PC-3 (cell line): ENCODE data around the gene ZNF765. TPM values are rescaled to one million over a fixed set of nuclear protein-coding genes. Genes with fewer than 3 reads are reported as not detected.

Experiments
- ATAC-seq: fragments of 200-7000 bp; cut with Tn5 transposase; 2 replicates; pipeline ENCODE4 v1.9.1; 2020; ENCODE audit warnings: mild to moderate bottlenecking, moderate library complexity
- BruUV-seq: library from RNA; stranded (reverse); fragments of 400-500 nt; replicated peaks from 2 replicates; lab custom pipeline; 2021; lab: Mats Ljungman, UMichigan
- CTCF ChIA-PET: fragments of 300-600 bp; sonication (Branson Sonifier 250); formaldehyde crosslinking; loops from one replicate; lab custom pipeline; 2022; ENCODE audit warnings: antibody characterized with exemption; lab: Charles Lee
- POLR2A ChIA-PET: fragments of 300-600 bp; sonication (Branson Sonifier 250); formaldehyde crosslinking; loops from one replicate; lab custom pipeline; 2022; ENCODE audit warnings: antibody characterized with exemption; ENCODE audit not compliant: unreplicated experiment; lab: Charles Lee
- DNase-seq: peaks from one replicate; pipeline ENCODE4 v3.0.0-alpha.2; 2015
- H2AFZ ChIP-seq: fragments of 300-600 bp; sonication (generic); 2 replicates; pipeline ENCODE4 v1.6.0; 2016; ENCODE audit warnings: antibody characterized with exemption, low read length
- H3F3A ChIP-seq: fragments of 300-600 bp; sonication (generic); one replicate; pipeline ENCODE4 v1.6.0; 2017; ENCODE audit warnings: antibody characterized with exemption, low read length, control low read depth, mild to moderate bottlenecking; ENCODE audit not compliant: unreplicated experiment
- H3K27ac ChIP-seq: fragments of 300-600 bp; sonication (generic); 2 replicates; pipeline ENCODE4 v1.5.1; 2016; ENCODE audit warnings: mild to moderate bottlenecking, low read length
- H3K27me3 ChIP-seq: fragments of 300-600 bp; sonication (generic); 2 replicates; pipeline ENCODE4 v1.6.1; 2016; ENCODE audit warnings: low read length, mixed read lengths
- H3K36me3 ChIP-seq: fragments of 300-600 bp; sonication (generic); 2 replicates; pipeline ENCODE4 v1.6.1; 2016; ENCODE audit warnings: low read depth, mixed run types, low read length, mixed read lengths
- H3K4me1 ChIP-seq: fragments of 300-600 bp; sonication (generic); 2 replicates; pipeline ENCODE4 v1.5.1; 2016; ENCODE audit warnings: low read length; ENCODE audit not compliant: insufficient read depth
- H3K4me2 ChIP-seq: fragments of 300-600 bp; sonication (generic); 2 replicates; pipeline ENCODE4 v1.6.0; 2016; ENCODE audit warnings: low read length
- H3K4me3 ChIP-seq: fragments of 300-600 bp; sonication (generic); 2 replicates; pipeline ENCODE4 v1.5.1; 2016; ENCODE audit warnings: mild to moderate bottlenecking, low read length, mixed read lengths
- H3K79me2 ChIP-seq: fragments of 300-600 bp; sonication (generic); 2 replicates; pipeline ENCODE4 v1.6.1; 2017; ENCODE audit warnings: low read length, mixed read lengths
- H3K9ac ChIP-seq: fragments of 300-600 bp; sonication (generic); 2 replicates; pipeline ENCODE4 v1.6.0; 2016; ENCODE audit warnings: mild to moderate bottlenecking, low read length
- H3K9me2 ChIP-seq: fragments of 300-600 bp; sonication (generic); replicated peaks from 2 replicates; pipeline ENCODE4 v1.6.1; 2016; ENCODE audit warnings: mixed run types, low read length, mixed read lengths
- H3K9me3 ChIP-seq: fragments of 300-600 bp; sonication (generic); 2 replicates; pipeline ENCODE4 v1.6.1; 2016; ENCODE audit warnings: low read length, mixed read lengths
- H4K20me1 ChIP-seq: fragments of 300-600 bp; sonication (generic); 2 replicates; pipeline ENCODE4 v1.6.1; 2016; ENCODE audit warnings: low read length, mixed read lengths
- CTCF ChIP-seq: fragments of 300-600 bp; sonication (generic); conservative IDR thresholded peaks from 2 replicates; pipeline ENCODE4 v1.5.1; 2017; ENCODE audit warnings: antibody characterized with exemption, low read depth, mild to moderate bottlenecking, low read length
- EZH2 ChIP-seq: fragments of 300-600 bp; sonication (generic); IDR thresholded peaks from one replicate; pipeline ENCODE4 v1.6.1; 2017; ENCODE audit warnings: antibody characterized with exemption, mild to moderate bottlenecking, low read length; ENCODE audit not compliant: unreplicated experiment
- EZH2phosphoT487 ChIP-seq: fragments of 300-600 bp; sonication (generic); IDR thresholded peaks from 2 replicates; pipeline ENCODE4 v1.6.1; 2018; ENCODE audit warnings: mild to moderate bottlenecking, antibody characterized with exemption, low read length, borderline replicate concordance
- intact Hi-C: fragments of 100-400 bp; cut with micrococcal nuclease; formaldehyde crosslinking; loops from 2 replicates; pipeline ENCODE4 v1.9.0; 2023
- total RNA-seq: library from RNA; depleted of rRNA; stranded (reverse); fragments of >200 nt; gene quantifications from 2 replicates; pipeline ENCODE4 v1.2.3, GENCODE V29; 2014

The ZNF765 gene
- total RNA-seq, 1 experiment from 2014 or later = 11.4 TPM

GRCh38 chr19:53388904-53389303, 6.0 kb upstream of the ZNF765 start:
- intact Hi-C loops = loop anchor here (1.0 kb wide), 1 partner anchor 131 kb away; no protein-coding TSS in a partner anchor
- Histone ChIP-seq H3F3A (no peaks in the 10 kb centered on the region), H3K9me2 (no peaks in the 10 kb centered on the region), H2AFZ (no peak overlapping the region), H3K27ac (peak overlapping the region; percentile 52), H3K9ac (no peak overlapping the region), H3K9me3 (peaks cover 22% of the 10 kb centered on the region), H3K27me3 (no peaks in the 10 kb centered on the region), H3K36me3 (peaks cover 29% of the 10 kb centered on the region), H3K4me3 (no peak overlapping the region), H3K79me2 (no peaks in the 10 kb centered on the region), H3K4me1 (peaks cover 19% of the 10 kb centered on the region), H4K20me1 (no peaks in the 10 kb centered on the region), H3K4me2 (peak overlapping the region; percentile 26)
- ATAC-seq (peak; percentile 90), DNase-seq (peak; percentile 68)
- BruUV-seq = no TSS peak
- no peak for TF ChIP-seq EZH2
- TF ChIP-seq EZH2phosphoT487 = no peak
- no peak for TF ChIP-seq CTCF
- POLR2A ChIA-PET = interaction anchor here (0.7 to 0.9 kb wide), 2 partner anchors 22 to 477 kb away, joined by 4 to 5 read pairs; no protein-coding TSS in a partner anchor
- CTCF ChIA-PET = interaction anchor here (0.6 to 0.7 kb wide), 2 partner anchors 55 to 193 kb away, joined by 3 read pairs; partner anchors contain the start of gene ZNF845

- H4K20me1 ChIP-seq = no peaks in the 10 kb centered on the region
- ATAC-seq (no peak), DNase-seq (no peak)
- H3K79me2 ChIP-seq = no peaks in the 10 kb centered on the region
- peaks cover 23% of the 10 kb centered on the region for H3K36me3 ChIP-seq
- BruUV-seq = no TSS peak
- H3K9me2 ChIP-seq = no peaks in the 10 kb centered on the region
- H3K9ac ChIP-seq = no peak overlapping the region
- TF ChIP-seq EZH2 = no peak
- TF ChIP-seq CTCF = no peak
- TF ChIP-seq EZH2phosphoT487 = no peak
- intact Hi-C loops = no loop called here
- peaks cover 26% of the 10 kb centered on the region for H3K4me1 ChIP-seq
- H3K9me3 ChIP-seq = peaks cover 15% of the 10 kb centered on the region
- ChIA-PET CTCF (no interaction called here), POLR2A (interaction anchor here (0.9 kb wide), 1 partner anchor 22 kb away, joined by 4 read pairs; no protein-coding TSS in a partner anchor)
- no peaks in the 10 kb centered on the region for H3K27me3 ChIP-seq
- H3K4me3 ChIP-seq = no peak overlapping the region
- peak overlapping the region; percentile 26 for H3K4me2 ChIP-seq
- no peak overlapping the region for H2AFZ ChIP-seq
- H3K27ac ChIP-seq = peak overlapping the region; percentile 52
- H3F3A ChIP-seq = no peaks in the 10 kb centered on the region
These were observed 5.4 kb upstream of the ZNF765 start for GRCh38 chr19:53389571-53389970.

- ChIA-PET CTCF (no interaction called here), POLR2A (no interaction called here)
- TF ChIP-seq EZH2phosphoT487 (no peak), EZH2 (no peak), CTCF (no peak)
- Histone ChIP-seq H3K4me3 (no peak overlapping the region), H3K9me2 (no peaks in the 10 kb centered on the region), H3F3A (no peaks in the 10 kb centered on the region), H3K4me2 (no peak overlapping the region), H2AFZ (no peak overlapping the region), H3K36me3 (peaks cover 19% of the 10 kb centered on the region), H3K4me1 (peaks cover 26% of the 10 kb centered on the region), H3K9me3 (peaks cover 11% of the 10 kb centered on the region), H3K79me2 (no peaks in the 10 kb centered on the region), H3K27ac (no peak overlapping the region), H3K9ac (no peak overlapping the region), H4K20me1 (no peaks in the 10 kb centered on the region), H3K27me3 (no peaks in the 10 kb centered on the region)
- no peak for ATAC-seq
- BruUV-seq = no TSS peak
- DNase-seq = no peak
- intact Hi-C loops = loop anchor here (10.0 kb wide), 1 partner anchor 195 kb away; the partner anchor contains the start of gene ZNF665
These were observed 5.0 kb upstream of the ZNF765 start for GRCh38 chr19:53389978-53390377.
